ENCODE measurements around the gene ZCCHC24.

Gene ZCCHC24

GRCh38 chr10:79472951-79473350 lies 27.5 kb upstream of the ZCCHC24 start:
- no peak for DNase-seq

- DNase-seq: no peak
These were observed 27.0 kb upstream of the ZCCHC24 start for GRCh38 chr10:79472449-79472848.

GRCh38 chr10:79471776-79472175 lies 26.4 kb upstream of the ZCCHC24 start:
- DNase-seq: no peak

- DNase-seq: no peak
These were observed 24.7 kb upstream of the ZCCHC24 start for GRCh38 chr10:79470096-79470495.

GRCh38 chr10:79468841-79469585 lies 23.6 kb upstream of the ZCCHC24 start:
- no peak for DNase-seq

GRCh38 chr10:79468015-79468560 lies 22.7 kb upstream of the ZCCHC24 start:
- no peak for DNase-seq

- no peak for DNase-seq
These were observed 19.9 kb upstream of the ZCCHC24 start for GRCh38 chr10:79465341-79465740.

GRCh38 chr10:79463578-79464496 lies 18.4 kb upstream of the ZCCHC24 start:
- DNase-seq: no peak

GRCh38 chr10:79460687-79461086 lies 15.3 kb upstream of the ZCCHC24 start:
- no peak for DNase-seq

- no peak for DNase-seq
These were observed 13.8 kb upstream of the ZCCHC24 start for GRCh38 chr10:79459243-79459642.

GRCh38 chr10:79458483-79458882 lies 13.1 kb upstream of the ZCCHC24 start:
- DNase-seq: no peak

- DNase-seq: no peak
These were observed 11.9 kb upstream of the ZCCHC24 start for GRCh38 chr10:79457256-79457785.

GRCh38 chr10:79454259-79454658 lies 8.8 kb upstream of the ZCCHC24 start:
- peak in 1 of 56 donors; percentile 36 for DNase-seq

GRCh38 chr10:79453392-79453791 lies 8.0 kb upstream of the ZCCHC24 start:
- no peak for DNase-seq

- no peak for DNase-seq
These were observed 6.8 kb upstream of the ZCCHC24 start for GRCh38 chr10:79452174-79452611.

GRCh38 chr10:79451046-79451699 lies 5.7 kb upstream of the ZCCHC24 start:
- no peak for DNase-seq

GRCh38 chr10:79449181-79450146 lies 4.0 kb upstream of the ZCCHC24 start:
- DNase-seq: no peak

- no peak for DNase-seq
These were observed 3.3 kb upstream of the ZCCHC24 start for GRCh38 chr10:79448732-79449049.

GRCh38 chr10:79447911-79448731 lies 2.7 kb upstream of the ZCCHC24 start:
- no peak for DNase-seq
